SK-N-SH (cell line): Measurements from ENCODE around the gene STX2.

Experiments
- CTCF ChIP-seq: fragments of 200-600 bp; sonication (generic); IDR thresholded peaks from 2 replicates; pipeline ENCODE4 v1.6.1; 2017; ENCODE audit warnings: antibody characterized with exemption, mild to moderate bottlenecking, moderate library complexity
- EP300 ChIP-seq, 2 experiments: IDR thresholded peaks; 2 replicates each; pipeline versions ENCODE4 v1.4.0 to v1.6.1; 2012; ENCODE audit warnings: borderline replicate concordance in 1 of 2, low read depth in 1 of 2, low read length in 1 of 2
- EZH2phosphoT487 ChIP-seq: fragments of 200-600 bp; sonication (generic); IDR thresholded peaks from 2 replicates; pipeline ENCODE4 v1.6.1; 2017; ENCODE audit warnings: low read depth, mixed run types, mild to moderate bottlenecking, antibody characterized with exemption, moderate library complexity, borderline replicate concordance
- NFIC ChIP-seq: IDR thresholded peaks from 2 replicates; pipeline ENCODE4 v1.4.0; 2012; ENCODE audit warnings: borderline replicate concordance
- POLR2AphosphoS5 ChIP-seq: IDR thresholded peaks from 2 replicates; pipeline ENCODE4 v1.6.1; 2012; ENCODE audit warnings: low read depth, low read length
- RCOR1 ChIP-seq: fragments of 150-350 bp; IDR thresholded peaks from 2 replicates; pipeline ENCODE4 v1.6.1; 2017; ENCODE audit warnings: antibody characterized with exemption, low read length
- TCF12 ChIP-seq: IDR thresholded peaks from 2 replicates; pipeline ENCODE4 v1.4.0; 2012
- TF ChIP-seq, protein P1 (sequence below): IDR thresholded peaks from 2 replicates; pipeline ENCODE4 v1.6.1; 2012; ENCODE audit warnings: mild to moderate bottlenecking, low read depth, low read length, moderate library complexity

GRCh38 chr12:130860311-130860710 lies 21.3 kb upstream of the STX2 start:
- TF ChIP-seq EZH2phosphoT487: no peak
- no peak for TF ChIP-seq POLR2AphosphoS5
- TF ChIP-seq CTCF: no peak
- TF ChIP-seq, protein P1, sequence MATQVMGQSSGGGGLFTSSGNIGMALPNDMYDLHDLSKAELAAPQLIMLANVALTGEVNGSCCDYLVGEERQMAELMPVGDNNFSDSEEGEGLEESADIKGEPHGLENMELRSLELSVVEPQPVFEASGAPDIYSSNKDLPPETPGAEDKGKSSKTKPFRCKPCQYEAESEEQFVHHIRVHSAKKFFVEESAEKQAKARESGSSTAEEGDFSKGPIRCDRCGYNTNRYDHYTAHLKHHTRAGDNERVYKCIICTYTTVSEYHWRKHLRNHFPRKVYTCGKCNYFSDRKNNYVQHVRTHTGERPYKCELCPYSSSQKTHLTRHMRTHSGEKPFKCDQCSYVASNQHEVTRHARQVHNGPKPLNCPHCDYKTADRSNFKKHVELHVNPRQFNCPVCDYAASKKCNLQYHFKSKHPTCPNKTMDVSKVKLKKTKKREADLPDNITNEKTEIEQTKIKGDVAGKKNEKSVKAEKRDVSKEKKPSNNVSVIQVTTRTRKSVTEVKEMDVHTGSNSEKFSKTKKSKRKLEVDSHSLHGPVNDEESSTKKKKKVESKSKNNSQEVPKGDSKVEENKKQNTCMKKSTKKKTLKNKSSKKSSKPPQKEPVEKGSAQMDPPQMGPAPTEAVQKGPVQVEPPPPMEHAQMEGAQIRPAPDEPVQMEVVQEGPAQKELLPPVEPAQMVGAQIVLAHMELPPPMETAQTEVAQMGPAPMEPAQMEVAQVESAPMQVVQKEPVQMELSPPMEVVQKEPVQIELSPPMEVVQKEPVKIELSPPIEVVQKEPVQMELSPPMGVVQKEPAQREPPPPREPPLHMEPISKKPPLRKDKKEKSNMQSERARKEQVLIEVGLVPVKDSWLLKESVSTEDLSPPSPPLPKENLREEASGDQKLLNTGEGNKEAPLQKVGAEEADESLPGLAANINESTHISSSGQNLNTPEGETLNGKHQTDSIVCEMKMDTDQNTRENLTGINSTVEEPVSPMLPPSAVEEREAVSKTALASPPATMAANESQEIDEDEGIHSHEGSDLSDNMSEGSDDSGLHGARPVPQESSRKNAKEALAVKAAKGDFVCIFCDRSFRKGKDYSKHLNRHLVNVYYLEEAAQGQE: no peak
- TF ChIP-seq RCOR1: no peak
- TF ChIP-seq NFIC: no peak
- no peak for TF ChIP-seq TCF12
- TF ChIP-seq EP300 (IDR thresholded peaks at IDR 0.05; ENCODE audit: borderline replicate concordance in 1 of 2, low read depth in 1 of 2, low read length in 1 of 2): no peak
